Prostate gland (tissue), 2 donors: Measurements from ENCODE around the gene UBE2J2. TPM values are rescaled to one million over a fixed set of nuclear protein-coding genes. Genes with fewer than 3 reads are reported as not detected.

Experiments used
- DNase-seq: peaks from one replicate; pipeline ENCODE4 v3.0.0-alpha.2; 2019; ENCODE audit warnings: low spot score
- H3K27ac ChIP-seq, 2 donors: fragments of 200-600 bp; sonication (generic); 2 replicates each; pipeline ENCODE4 v1.5.1; 2017 to 2019
- H3K27me3 ChIP-seq: fragments of 200-600 bp; sonication (generic); replicated peaks from 2 replicates; pipeline ENCODE4 v1.5.1; 2019; ENCODE audit not compliant: insufficient read depth
- H3K36me3 ChIP-seq, 2 donors: fragments of 200-600 bp; sonication (generic); 1 replicate in 1 of 2; 2 replicates in 1 of 2; pipeline versions ENCODE4 v1.5.1 to v1.8.1; 2017 to 2019
- H3K4me1 ChIP-seq: fragments of 200-600 bp; sonication (generic); replicated peaks from 2 replicates; pipeline ENCODE4 v1.5.1; 2019
- H3K4me3 ChIP-seq, 2 donors: fragments of 200-600 bp; sonication (generic); 2 replicates each; pipeline ENCODE4 v1.5.1; 2017 to 2019
- H3K9me3 ChIP-seq: fragments of 200-600 bp; sonication (generic); 2 replicates; pipeline ENCODE4 v1.5.1; 2017
- CTCF ChIP-seq, 4 experiments: fragments of 200-600 bp in 2 of 4; fragments of 450-650 bp in 2 of 4; sonication (generic) in 2 of 4; IDR thresholded peaks; 1 replicate in 3 of 4; 2 replicates in 1 of 4; pipeline ENCODE4 v1.5.1; 2016 to 2019; ENCODE audit warnings: antibody characterized with exemption in 4 of 4, mild to moderate bottlenecking in 2 of 4, moderate library complexity in 2 of 4
- POLR2A ChIP-seq: fragments of 450-650 bp; IDR thresholded peaks from one replicate; pipeline ENCODE4 v1.6.1; 2016; ENCODE audit warnings: antibody characterized with exemption, mild to moderate bottlenecking
- POLR2AphosphoS5 ChIP-seq: sonication (generic); formaldehyde crosslinking; IDR thresholded peaks from one replicate; pipeline ENCODE4 v1.6.1; 2017; ENCODE audit warnings: antibody characterized with exemption
- WGBS: methylation state at CpG from one replicate; pipeline ENCODE4 v1.1.5; 2018; 5-methylcytosine and 5-hydroxymethylcytosine counted together
- intact Hi-C: fragments of 100-400 bp; cut with DNase I; formaldehyde crosslinking; loops from one replicate; pipeline ENCODE4 v1.14.2; 2022
- total RNA-seq, 2 donors: library from RNA; depleted of rRNA; stranded (reverse); fragments of >200 nt; gene quantifications; one replicate each; pipeline ENCODE4 v1.1.0, GENCODE V29; 2016

The UBE2J2 gene
- total RNA-seq, 2 donors from 2014 or later = 56.0 to 79.4 TPM

- TF ChIP-seq POLR2AphosphoS5 (no peak), POLR2A (no peak)
- Histone ChIP-seq H3K27me3 (no peaks in the 10 kb centered on the region), H3K4me1 (no peaks in the 10 kb centered on the region), H3K27ac (no peak overlapping the region), H3K4me3 (no peak overlapping the region), H3K9me3 (no peaks in the 10 kb centered on the region), H3K36me3 (peaks cover 7 to 24% of the 10 kb centered on the region in 2 donors)
- DNase-seq = no peak
- WGBS = 97% methylated on average over 44 of the region's 44 CpGs
- intact Hi-C loops = no loop called here
Observed at GRCh38 chr1:1222575-1223225, 51.0 kb downstream of the UBE2J2 start.

- Histone ChIP-seq H3K27ac (no peak overlapping the region), H3K9me3 (no peaks in the 10 kb centered on the region), H3K27me3 (no peaks in the 10 kb centered on the region), H3K36me3 (peaks cover 7 to 25% of the 10 kb centered on the region in 2 donors), H3K4me1 (no peaks in the 10 kb centered on the region), H3K4me3 (no peak overlapping the region)
- no peak for DNase-seq
- intact Hi-C loops = no loop called here
- TF ChIP-seq CTCF (IDR thresholded peaks at IDR 0.05) = no peak
- TF ChIP-seq POLR2A = no peak
- no peak for TF ChIP-seq POLR2AphosphoS5
- 93% methylated on average over 23 of the region's 30 CpGs for WGBS
Observed at GRCh38 chr1:1221887-1222574, 51.6 kb downstream of the UBE2J2 start.

- no peak for DNase-seq
- Histone ChIP-seq H3K4me3 (no peak overlapping the region), H3K27me3 (no peaks in the 10 kb centered on the region), H3K27ac (no peak overlapping the region), H3K9me3 (no peaks in the 10 kb centered on the region), H3K36me3 (peaks cover 7 to 28% of the 10 kb centered on the region in 2 donors), H3K4me1 (no peaks in the 10 kb centered on the region)
- WGBS = 87% methylated on average over 24 of the region's 24 CpGs
- no peak for TF ChIP-seq POLR2A
- TF ChIP-seq POLR2AphosphoS5 = no peak
- no peak for TF ChIP-seq CTCF (IDR thresholded peaks at IDR 0.05)
- intact Hi-C loops = no loop called here
Observed at GRCh38 chr1:1220197-1220596, 53.5 kb downstream of the UBE2J2 start.

GRCh38 chr1:1219341-1219740 is 54.3 kb downstream of the UBE2J2 start:
- no peak for DNase-seq
- WGBS = 94% methylated on average over 19 of the region's 20 CpGs
- intact Hi-C loops = no loop called here
- Histone ChIP-seq H3K4me1 (no peaks in the 10 kb centered on the region), H3K9me3 (no peaks in the 10 kb centered on the region), H3K27me3 (no peaks in the 10 kb centered on the region), H3K4me3 (no peak overlapping the region), H3K36me3 (peaks cover 7 to 28% of the 10 kb centered on the region in 2 donors), H3K27ac (no peak overlapping the region)
- TF ChIP-seq POLR2A (no peak), POLR2AphosphoS5 (no peak), CTCF (IDR thresholded peaks at IDR 0.05) (no peak)

- TF ChIP-seq CTCF (IDR thresholded peaks at IDR 0.05) = no peak
- TF ChIP-seq POLR2AphosphoS5 = no peak
- no peak for TF ChIP-seq POLR2A
- Histone ChIP-seq H3K4me3 (no peak overlapping the region), H3K36me3 (peaks cover 7 to 26% of the 10 kb centered on the region in 2 donors), H3K27ac (no peak overlapping the region), H3K4me1 (no peaks in the 10 kb centered on the region), H3K27me3 (no peaks in the 10 kb centered on the region), H3K9me3 (no peaks in the 10 kb centered on the region)
- DNase-seq = no peak
- intact Hi-C loops = no loop called here
- 94% methylated on average over 36 of the region's 36 CpGs for WGBS
Observed at GRCh38 chr1:1218524-1219200, 55.0 kb downstream of the UBE2J2 start.
